Astrocyte of the hippocampus (primary cell): ENCODE measurements around the gene PYGO2.
"Not testable (repeated sequence)": the region's sequence is repeated elsewhere in the genome, so short reads cannot be mapped to it uniquely, and the experiment has no call there.

Experiments
- DNase-seq: peaks from one replicate; pipeline ENCODE4 v3.0.0; 2011; ENCODE audit warnings: low read depth, low spot score

Gene PYGO2

DNA sequence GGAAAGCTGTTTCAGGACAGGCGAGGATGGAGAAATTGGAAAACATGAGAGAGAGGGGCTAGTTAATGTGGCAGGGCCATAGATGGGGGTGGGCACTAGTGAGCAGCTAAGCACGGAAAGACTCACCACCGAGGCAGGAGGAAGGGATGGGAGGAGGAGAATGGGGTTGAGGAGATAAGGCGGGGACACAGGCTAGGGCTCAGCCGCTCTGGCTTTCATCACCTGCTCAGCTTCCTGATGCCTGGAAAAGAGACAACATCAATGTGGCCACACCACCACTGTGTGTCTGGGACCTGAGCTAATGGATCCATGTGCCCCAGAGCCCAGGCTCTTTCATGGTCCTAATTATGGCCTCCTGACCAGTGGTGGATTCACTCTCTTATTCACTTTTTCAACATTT lies 52.6 kb downstream of the PYGO2 start:
- DNase-seq = no peak

DNA sequence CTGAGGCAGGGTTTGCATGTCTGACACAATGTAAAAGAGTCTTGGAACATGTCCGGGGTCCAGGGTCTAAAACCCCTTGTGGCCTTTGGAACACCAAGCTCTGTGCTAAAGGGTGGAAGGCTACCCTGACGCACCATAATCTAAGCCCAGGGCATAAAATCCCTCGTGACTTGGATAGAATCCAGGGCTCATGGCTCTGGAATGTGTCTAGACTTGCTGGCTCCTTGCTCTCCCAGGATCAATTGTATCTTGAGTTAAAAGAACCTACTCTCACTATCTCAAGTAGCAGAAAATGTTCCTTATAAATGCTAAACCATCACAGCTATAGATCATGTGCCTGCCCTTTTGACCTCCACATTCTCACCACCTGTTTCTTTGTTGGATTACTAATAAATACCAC lies 53.5 kb downstream of the PYGO2 start:
- DNase-seq = not testable (repeated sequence)
